CD4-positive, alpha-beta T cell treated with Interleukin-6 for 4 hours (primary cell): ENCODE data around the gene ADPRS.
A peak's percentile ranks its signal among the peaks of the same experiment; 100 is the strongest.

Source experiments
- DNase-seq: peaks from one replicate; pipeline ENCODE4 v3.0.0-alpha.2; 2020; ENCODE audit warnings: mixed read lengths

ADPRS gene

GRCh38 chr1:36134505-36135329, 46.0 kb downstream of the ADPRS start:
- peak; percentile 53 for DNase-seq

DNA sequence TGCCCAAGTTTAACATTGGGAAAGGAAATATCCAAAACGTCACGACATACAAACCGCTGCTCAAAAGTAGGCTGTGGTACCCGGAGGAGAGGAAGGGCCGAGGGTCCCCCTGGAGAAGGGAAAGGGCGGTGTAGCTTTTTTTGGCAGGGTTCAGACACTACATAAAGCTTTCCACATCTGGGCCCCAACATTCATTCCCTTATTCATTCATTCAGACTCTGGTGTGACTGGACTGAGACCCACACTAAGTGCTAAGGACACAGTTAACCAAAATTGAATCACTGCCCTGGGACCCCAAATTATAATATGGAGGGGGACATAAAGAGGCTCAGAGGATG, 46.6 kb downstream of the ADPRS start:
- DNase-seq: no peak

GRCh38 chr1:36135796-36136195, 47.1 kb downstream of the ADPRS start:
- DNase-seq: no peak

- no peak for DNase-seq
Observed at GRCh38 chr1:36136535-36136934, 47.8 kb downstream of the ADPRS start.

GRCh38 chr1:36137226-36137625, 48.5 kb downstream of the ADPRS start:
- no peak for DNase-seq

DNA sequence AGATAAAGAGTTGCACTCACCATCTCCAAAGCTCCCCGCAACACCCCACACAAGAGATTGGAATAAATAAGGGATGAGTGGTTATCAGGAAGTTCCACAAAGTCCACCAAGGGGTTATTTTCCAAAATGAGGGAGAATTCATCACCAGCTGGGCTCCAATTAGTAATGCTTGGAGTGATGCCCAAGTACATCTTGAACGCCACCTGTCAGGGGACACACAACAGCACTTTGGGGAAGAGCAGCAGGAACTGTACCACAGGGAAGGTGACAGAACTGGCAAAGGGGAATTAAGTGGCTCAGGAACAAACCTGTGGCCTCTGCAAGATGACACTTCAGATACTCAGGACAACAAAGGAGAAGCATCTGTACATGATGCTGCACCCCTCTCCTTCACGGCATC, 49.1 kb downstream of the ADPRS start:
- no peak for DNase-seq

DNA sequence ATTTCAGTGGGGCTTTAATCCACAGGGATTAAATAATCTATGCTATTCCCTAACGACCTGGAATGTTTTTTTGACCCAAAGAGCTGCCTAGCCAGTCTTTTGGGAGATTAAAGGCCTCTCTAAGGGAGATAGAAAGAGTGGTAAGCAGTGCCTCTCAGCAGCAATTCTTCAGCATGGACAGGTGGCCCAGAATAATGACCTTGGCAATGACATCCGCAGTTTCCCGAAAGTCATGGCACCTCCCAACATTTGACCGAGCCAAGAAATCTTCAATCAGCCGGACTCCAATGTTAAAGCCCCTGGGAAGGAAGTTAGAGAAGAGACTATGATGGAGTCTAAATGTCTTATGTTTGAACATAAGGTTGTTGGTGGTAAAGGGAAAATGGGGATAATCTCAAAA, 50.8 kb downstream of the ADPRS start:
- no peak for DNase-seq

- DNase-seq: no peak
Observed at GRCh38 chr1:36142121-36142520, 53.4 kb downstream of the ADPRS start.

GRCh38 chr1:36143424-36143823, 54.7 kb downstream of the ADPRS start:
- no peak for DNase-seq
